Body of pancreas (tissue), 4 donors: ENCODE data around the gene LRIG1. TPM values are rescaled to one million over a fixed set of nuclear protein-coding genes. Genes with fewer than 3 reads are reported as not detected.

Source experiments
- ATAC-seq: fragments of 150-250 bp; one replicate; pipeline ENCODE4 v1.9.1; 2016
- DNase-seq, 4 donors: peaks; one replicate each; pipeline ENCODE4 v3.0.0-alpha.2; 2019
- H3K27ac ChIP-seq, 4 donors: fragments of 200-600 bp; sonication (generic); 1 replicate in 3 of 4; 2 replicates in 1 of 4; pipeline versions ENCODE4 v1.5.1 to v1.6.1; 2016 to 2019; ENCODE audit warnings: mild to moderate bottlenecking in 1 of 4, mixed read lengths in 1 of 4, moderate library complexity in 1 of 4
- H3K27me3 ChIP-seq, 2 donors: fragments of 200-600 bp; sonication (generic); one replicate each; pipeline ENCODE4 v1.6.0; 2016; ENCODE audit warnings: mild to moderate bottlenecking in 1 of 2
- H3K36me3 ChIP-seq, 2 donors: fragments of 200-600 bp; sonication (generic); replicated peaks in 1 of 2; 2 replicates each; pipeline ENCODE4 v1.5.1; 2016; ENCODE audit warnings: low read depth in 2 of 2; ENCODE audit not compliant: insufficient read depth in 1 of 2
- H3K4me1 ChIP-seq: fragments of 200-600 bp; sonication (generic); one replicate; pipeline ENCODE4 v1.6.0; 2016
- H3K4me3 ChIP-seq, 2 donors: fragments of 200-600 bp; sonication (generic); 1 replicate in 1 of 2; 2 replicates in 1 of 2; pipeline ENCODE4 v1.5.1; 2016 to 2019
- H3K9me3 ChIP-seq, 3 donors: fragments of 200-600 bp; sonication (generic); 1 replicate in 2 of 3; 2 replicates in 1 of 3; pipeline ENCODE4 v1.5.1; 2016
- CTCF ChIP-seq, 7 experiments: fragments of 450-650 bp in 4 of 7; fragments of 200-600 bp in 3 of 7; sonication (generic) in 3 of 7; IDR thresholded peaks; one replicate each; pipeline ENCODE4 v1.5.1; 2016 to 2019; ENCODE audit warnings: antibody characterized with exemption in 7 of 7
- POLR2A ChIP-seq, 3 donors: fragments of 450-650 bp; IDR thresholded peaks; one replicate each; pipeline ENCODE4 v1.6.1; 2016; ENCODE audit warnings: antibody characterized with exemption in 3 of 3, mild to moderate bottlenecking in 2 of 3
- WGBS, 2 donors: methylation state at CpG; one replicate each; pipeline ENCODE4 v1.1.5; 2017; 5-methylcytosine and 5-hydroxymethylcytosine counted together
- intact Hi-C: fragments of 100-400 bp; cut with DNase I; formaldehyde crosslinking; loops from one replicate; pipeline ENCODE4 v1.15.1; 2023
- total RNA-seq, 2 donors: library from RNA; depleted of rRNA; stranded (reverse); fragments of >200 nt; gene quantifications; one replicate each; pipeline ENCODE4 v1.1.0, GENCODE V29; 2016

Gene LRIG1
- total RNA-seq, 2 donors from 2014 or later = 111 to 114 TPM

- peaks cover 93% of the 10 kb centered on the region for H3K4me1 ChIP-seq
- intact Hi-C loops = loop anchor here (10.0 kb wide), 2 partner anchors 47 to 323 kb away; no protein-coding TSS in a partner anchor
- ATAC-seq = no peak
- DNase-seq = no peak
- H3K27me3 ChIP-seq = no peaks in the 10 kb centered on the region
- H3K4me3 ChIP-seq = no peak overlapping the region
- H3K27ac ChIP-seq = peak overlapping the region in 3 of 4 donors; percentile 71 to 95 (median 81)
- 16 to 23% methylated on average over 3 of the region's 3 CpGs for WGBS, 2 donors
- no peaks in the 10 kb centered on the region for H3K36me3 ChIP-seq
- TF ChIP-seq POLR2A (IDR thresholded peaks at IDR 0.05) (no peak), CTCF (IDR thresholded peaks at IDR 0.05) (no peak)
- H3K9me3 ChIP-seq = no peaks in the 10 kb centered on the region
Measured at GRCh38 chr3:66492071-66492470, 8.8 kb downstream of the LRIG1 start.

- peak overlapping the region; percentile 0 to 95 (median 58) for H3K27ac ChIP-seq
- intact Hi-C loops = loop anchor here (10.0 kb wide), 2 partner anchors 46 to 324 kb away; no protein-coding TSS in a partner anchor
Measured at GRCh38 chr3:66490984-66491383, 9.8 kb downstream of the LRIG1 start.

GRCh38 chr3:66490214-66490613, 10.6 kb downstream of the LRIG1 start:
- Histone ChIP-seq H3K27ac (peak overlapping the region in 3 of 4 donors; percentile 45 to 95 (median 71)), H3K36me3 (no peaks in the 10 kb centered on the region), H3K4me3 (no peak overlapping the region), H3K4me1 (peaks cover 93% of the 10 kb centered on the region), H3K27me3 (no peaks in the 10 kb centered on the region), H3K9me3 (no peaks in the 10 kb centered on the region)
- no peak for ATAC-seq
- intact Hi-C loops = loop anchor here (10.0 kb wide), 2 partner anchors 45 to 325 kb away; no protein-coding TSS in a partner anchor
- DNase-seq = no peak
- WGBS, 2 donors = 24 to 25% methylated on average over 4 of the region's 4 CpGs
- TF ChIP-seq CTCF (IDR thresholded peaks at IDR 0.05) (no peak), POLR2A (IDR thresholded peaks at IDR 0.05) (peak in 1 of 3 donors; percentile 15)

More at GRCh38 chr3:66490984-66491383, 9.8 kb downstream of the LRIG1 start:
- Histone ChIP-seq H3K27me3 (no peaks in the 10 kb centered on the region), H3K4me3 (no peak overlapping the region), H3K36me3 (no peaks in the 10 kb centered on the region), H3K9me3 (no peaks in the 10 kb centered on the region), H3K4me1 (peaks cover 93% of the 10 kb centered on the region)
- DNase-seq = no peak
- TF ChIP-seq POLR2A (IDR thresholded peaks at IDR 0.05) (no peak), CTCF (IDR thresholded peaks at IDR 0.05) (no peak)
- WGBS, 2 donors = 16 to 22% methylated on average over 1 of the region's 1 CpG
- ATAC-seq = no peak

- no peaks in the 10 kb centered on the region for H3K36me3 ChIP-seq
- H3K27ac ChIP-seq = peak overlapping the region in 1 of 4 donors; percentile 95
- 25 to 47% methylated on average over 4 of the region's 4 CpGs for WGBS, 2 donors
- no peaks in the 10 kb centered on the region for H3K9me3 ChIP-seq
- no peak for DNase-seq
- H3K27me3 ChIP-seq = no peaks in the 10 kb centered on the region
- H3K4me1 ChIP-seq = peaks cover 93% of the 10 kb centered on the region
- H3K4me3 ChIP-seq = no peak overlapping the region
- ATAC-seq = no peak
- intact Hi-C loops = no loop called here
- no peak for TF ChIP-seq POLR2A (IDR thresholded peaks at IDR 0.05)
- no peak for TF ChIP-seq CTCF (IDR thresholded peaks at IDR 0.05)
Measured at GRCh38 chr3:66489581-66489980, 11.2 kb downstream of the LRIG1 start.

- no peak for TF ChIP-seq POLR2A (IDR thresholded peaks at IDR 0.05)
- no peak for TF ChIP-seq CTCF (IDR thresholded peaks at IDR 0.05)
- peaks cover 93% of the 10 kb centered on the region for H3K4me1 ChIP-seq
- no peak for DNase-seq
- no peak for ATAC-seq
- 87 to 100% methylated on average over 2 of the region's 2 CpGs for WGBS, 2 donors
- H3K4me3 ChIP-seq = no peak overlapping the region
- H3K9me3 ChIP-seq = no peaks in the 10 kb centered on the region
- H3K27me3 ChIP-seq = no peaks in the 10 kb centered on the region
- peak overlapping the region in 1 of 4 donors; percentile 79 for H3K27ac ChIP-seq
- no peaks in the 10 kb centered on the region for H3K36me3 ChIP-seq
- intact Hi-C loops = no loop called here
Measured at GRCh38 chr3:66489115-66489514, 11.7 kb downstream of the LRIG1 start.
